KOPT-K1 (cell line): ENCODE data around the gene ZNF83.
"Not testable (repeated sequence)": the region's sequence is repeated elsewhere in the genome, so short reads cannot be mapped to it uniquely, and the experiment has no call there.

Experiments
- H3K27ac ChIP-seq: fragments of 200-600 bp; sonication (generic); 2 replicates; pipeline ENCODE4 v1.5.1; 2016; ENCODE audit warnings: antibody characterized with exemption, mild to moderate bottlenecking, low read depth, low read length; ENCODE audit not compliant: poor library complexity, severe bottlenecking
- H3K36me3 ChIP-seq: fragments of 200-600 bp; sonication (generic); 2 replicates; pipeline ENCODE4 v1.5.1; 2017; ENCODE audit warnings: antibody characterized with exemption, mild to moderate bottlenecking, low read length, moderate library complexity; ENCODE audit not compliant: insufficient read depth
- H3K9me3 ChIP-seq: fragments of 200-600 bp; sonication (generic); 2 replicates; pipeline ENCODE4 v1.5.1; 2017; ENCODE audit warnings: antibody characterized with exemption, low read length, mild to moderate bottlenecking; ENCODE audit not compliant: insufficient read depth, poor library complexity, severe bottlenecking

The ZNF83 gene

GRCh38 chr19:52603558-52604207 is 34.5 kb downstream of the ZNF83 start:
- H3K27ac ChIP-seq, result no peak overlapping the region
- peaks cover 4% of the 10 kb centered on the region; the same call in 1 of the 2 replicates for H3K36me3 ChIP-seq
- no peaks in the 10 kb centered on the region for H3K9me3 ChIP-seq

DNA sequence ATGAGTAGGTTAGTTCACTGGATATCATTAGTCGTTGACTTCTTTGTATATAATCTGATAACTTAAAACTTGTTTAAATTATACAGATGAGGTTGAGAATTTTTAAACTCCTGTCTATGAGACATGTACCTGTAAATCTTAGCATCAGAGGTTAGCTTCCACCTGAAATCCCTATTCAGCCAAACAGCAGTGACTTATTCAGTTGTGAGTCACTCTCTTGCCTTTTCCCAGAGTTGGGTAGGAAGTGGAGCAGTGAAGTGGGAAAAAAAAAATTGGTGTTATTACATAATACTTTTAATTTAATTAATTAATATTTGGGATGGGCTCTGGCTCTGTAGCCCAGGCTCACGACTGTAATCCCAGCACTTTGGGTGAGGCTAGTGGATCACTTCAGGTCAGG is 35.2 kb downstream of the ZNF83 start:
- Histone ChIP-seq H3K27ac (no peak overlapping the region), H3K9me3 (no peaks in the 10 kb centered on the region), H3K36me3 (no peaks in the 10 kb centered on the region; the same call in none of the 2 replicates)

- H3K36me3 ChIP-seq, H3K9me3 ChIP-seq: not testable (repeated sequence)
- H3K27ac ChIP-seq, result peak overlapping the region; percentile 66
These were observed 36.2 kb downstream of the ZNF83 start for GRCh38 chr19:52601974-52602366.

- Histone ChIP-seq H3K27ac (peak overlapping the region; percentile 66), H3K36me3 (peaks cover 15% of the 10 kb centered on the region), H3K9me3 (peaks cover 15% of the 10 kb centered on the region)
These were observed 36.9 kb downstream of the ZNF83 start for GRCh38 chr19:52601025-52601973.

DNA sequence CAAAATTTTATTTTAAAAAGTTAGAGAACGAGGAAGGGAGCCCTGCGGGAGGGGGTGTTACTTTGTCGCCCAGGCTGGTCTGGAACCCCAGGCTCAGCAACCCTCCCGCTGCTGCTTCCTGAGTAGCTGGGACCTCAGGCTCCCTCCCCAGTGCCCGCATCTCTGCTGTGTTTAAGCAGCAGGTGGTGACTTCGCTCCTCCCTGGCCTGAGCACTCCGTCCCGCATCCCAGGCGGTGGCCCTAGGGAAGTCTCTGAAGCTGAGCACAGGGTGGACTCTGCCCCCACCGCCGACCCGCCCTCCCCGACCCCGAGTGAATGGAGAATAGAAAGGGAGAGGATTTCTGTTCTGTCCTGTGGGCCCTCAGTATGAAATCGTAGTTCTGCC is 37.5 kb downstream of the ZNF83 start:
- Histone ChIP-seq H3K9me3 (peaks cover 22% of the 10 kb centered on the region), H3K27ac (peak overlapping the region; percentile 66), H3K36me3 (peaks cover 21% of the 10 kb centered on the region)

- Histone ChIP-seq H3K9me3 (peaks cover 36% of the 10 kb centered on the region), H3K27ac (no peak overlapping the region), H3K36me3 (peaks cover 35% of the 10 kb centered on the region)
These were observed 38.9 kb downstream of the ZNF83 start for GRCh38 chr19:52599241-52599640.

DNA sequence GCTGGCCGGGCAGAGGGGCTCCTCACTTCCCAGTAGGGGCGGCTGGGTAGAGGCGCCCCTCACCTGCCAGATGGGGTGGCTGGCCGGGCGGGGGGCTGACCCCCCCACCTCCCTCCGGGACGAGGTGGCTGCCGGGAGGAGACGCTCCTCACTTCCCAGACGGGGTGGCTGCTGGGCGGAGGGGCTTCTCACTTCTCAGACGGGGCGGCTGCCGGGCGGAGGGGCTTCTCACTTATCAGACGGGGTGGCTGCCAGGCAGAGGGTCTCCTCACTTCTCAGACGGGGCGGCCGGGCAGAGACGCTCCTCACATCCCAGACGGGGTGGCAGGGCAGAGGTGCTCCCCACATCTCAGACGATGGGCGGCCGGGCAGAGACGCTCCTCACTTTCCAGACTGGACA is 44.7 kb downstream of the ZNF83 start:
- peaks cover 55% of the 10 kb centered on the region for H3K9me3 ChIP-seq
- peaks cover 79% of the 10 kb centered on the region for H3K36me3 ChIP-seq
- H3K27ac ChIP-seq, result not testable (repeated sequence)

- peaks cover 50% of the 10 kb centered on the region for H3K9me3 ChIP-seq
- H3K27ac ChIP-seq, result no peak overlapping the region
- peaks cover 82% of the 10 kb centered on the region for H3K36me3 ChIP-seq
These were observed 45.9 kb downstream of the ZNF83 start for GRCh38 chr19:52592301-52592700.

DNA sequence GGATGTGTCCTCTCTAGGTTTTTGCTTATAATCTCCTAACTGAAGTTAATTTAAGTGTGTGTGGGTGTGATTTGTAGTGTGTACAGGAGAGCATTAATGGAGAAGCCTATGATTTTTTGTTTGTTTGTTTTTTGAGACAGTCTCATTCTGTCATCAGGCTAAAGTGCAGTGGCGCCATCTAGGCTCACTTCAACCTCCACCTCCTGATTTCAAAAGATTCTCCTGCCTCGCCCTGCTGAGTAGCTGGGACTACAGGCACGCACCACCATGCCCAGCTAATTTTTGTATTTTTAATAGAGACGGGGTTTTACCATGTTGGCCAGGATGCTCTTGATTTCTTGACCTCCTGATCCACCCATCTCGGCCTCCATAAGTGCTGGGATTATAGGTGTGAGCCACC is 47.4 kb downstream of the ZNF83 start:
- Histone ChIP-seq H3K27ac (no peak overlapping the region), H3K36me3 (peaks cover 82% of the 10 kb centered on the region), H3K9me3 (peaks cover 38% of the 10 kb centered on the region)

DNA sequence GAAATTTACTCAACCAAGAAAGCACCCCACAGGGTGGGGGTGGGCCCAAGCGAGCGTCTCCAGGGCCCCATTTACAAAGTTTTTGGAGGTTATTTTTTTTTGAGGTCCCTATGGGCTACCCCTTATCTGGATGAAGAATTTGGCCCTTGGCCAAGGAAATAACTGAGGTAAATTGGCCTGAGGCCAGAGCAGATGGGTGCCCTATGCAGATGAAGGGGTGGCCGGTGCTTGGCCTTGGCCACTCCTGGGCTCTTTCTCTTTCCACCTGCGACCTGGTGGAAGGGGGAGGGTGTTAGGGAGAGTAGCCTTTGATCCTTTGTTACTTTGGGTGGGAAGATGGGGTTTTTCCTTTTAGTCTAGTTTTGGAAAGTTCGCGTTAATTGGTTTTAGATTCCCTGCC is 52.6 kb downstream of the ZNF83 start:
- Histone ChIP-seq H3K36me3 (peaks cover 96% of the 10 kb centered on the region), H3K9me3 (peaks cover 53% of the 10 kb centered on the region), H3K27ac (no peak overlapping the region)

DNA sequence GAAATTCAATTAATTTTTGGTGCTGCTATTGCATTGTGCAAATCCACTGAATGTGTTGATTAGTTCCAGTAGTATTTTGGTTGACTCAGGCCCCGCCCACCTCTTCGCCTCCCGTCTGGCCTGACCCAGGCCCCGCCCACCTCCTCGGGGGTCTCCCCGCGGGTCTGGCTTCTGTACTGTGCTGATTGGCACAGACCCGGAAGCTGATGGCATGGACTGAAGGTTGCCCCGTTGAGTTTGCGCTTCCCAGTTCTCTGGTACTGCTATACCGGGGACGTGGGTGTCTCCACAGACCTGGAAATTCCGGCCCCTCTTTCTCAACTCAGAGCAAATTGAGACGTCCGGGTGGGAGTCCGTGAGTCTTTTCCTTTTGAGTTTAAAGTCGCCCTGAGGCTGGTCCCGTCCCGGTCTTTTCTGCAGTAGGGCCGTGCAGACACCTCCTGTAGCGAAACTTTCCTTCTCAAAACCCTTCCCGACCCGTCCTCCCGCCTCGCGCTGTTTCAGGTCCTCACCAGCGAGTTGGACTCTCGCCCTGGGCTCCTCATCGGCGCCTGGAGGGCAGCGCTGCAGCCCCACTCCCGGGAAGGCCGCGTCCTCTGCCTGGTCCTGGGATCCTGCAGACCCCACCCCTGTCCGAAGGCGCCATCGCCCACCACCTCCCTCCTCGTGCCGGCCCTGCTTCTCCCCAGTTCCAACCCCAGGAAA is 53.3 kb downstream of the ZNF83 start:
- H3K9me3 ChIP-seq, result peaks cover 60% of the 10 kb centered on the region
- H3K27ac ChIP-seq, result no peak overlapping the region
- peaks cover 96% of the 10 kb centered on the region for H3K36me3 ChIP-seq

DNA sequence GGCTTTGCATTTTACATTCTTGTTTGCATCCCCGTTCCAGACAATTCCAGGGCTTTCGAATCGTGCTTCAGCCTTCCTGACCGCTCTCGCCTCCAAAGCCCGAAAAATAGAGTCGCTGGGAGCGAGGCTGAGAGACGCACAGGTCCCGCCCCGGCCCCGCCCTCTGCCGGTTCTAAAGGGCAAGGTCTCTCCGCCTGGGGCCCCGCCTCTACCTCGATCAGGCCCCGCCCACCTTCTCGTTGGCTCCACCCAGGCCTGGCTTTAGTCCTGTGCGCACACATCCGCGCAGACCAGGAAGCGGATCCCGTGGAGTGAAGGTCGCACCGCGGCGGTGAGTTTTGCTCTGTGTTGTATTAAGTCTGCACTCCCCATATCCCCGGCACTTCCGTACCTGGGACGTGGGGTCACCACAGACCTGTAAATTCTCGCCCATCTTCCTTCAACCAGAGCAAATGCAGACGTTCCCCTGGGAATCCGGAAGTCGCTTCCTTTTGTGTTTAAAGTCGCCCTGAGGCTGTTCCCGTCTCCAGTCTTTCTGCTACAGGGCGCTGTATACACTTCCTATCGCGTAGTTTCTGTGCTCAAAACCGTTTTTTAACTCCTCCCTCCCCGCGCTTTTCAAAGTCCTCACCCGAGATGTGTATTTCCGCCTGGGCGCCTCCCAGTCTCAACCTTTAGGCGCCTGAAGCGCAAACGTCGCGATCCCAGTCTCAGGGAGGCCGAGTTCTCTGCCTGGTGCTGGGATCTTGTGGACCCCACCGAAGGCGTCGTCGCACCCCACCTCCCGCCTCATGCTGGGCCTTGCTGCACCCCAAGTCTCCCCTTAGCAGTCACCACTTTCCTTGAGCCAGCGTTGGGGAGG is 67.9 kb downstream of the ZNF83 start, which contains the start of gene ZNF701:
Gene ZNF701, plus strand, starts transcription at position 288 of the 862 bp plus-strand sequence. CDS start 3,861 bp downstream, outside the sequence.
- Histone ChIP-seq H3K27ac (peak within 1 kb of the TSS; percentile 94), H3K36me3 (peaks cover 45% of the 10 kb centered on the region)

GRCh38 chr19:52569638-52569999 is 68.5 kb downstream of the ZNF83 start:
- Histone ChIP-seq H3K36me3 (peaks cover 43% of the 10 kb centered on the region), H3K9me3 (peaks cover 20% of the 10 kb centered on the region), H3K27ac (peak overlapping the region; percentile 94)

More for the DNA sequence above, 67.9 kb downstream of the ZNF83 start, which contains the start of gene ZNF701:
- peaks cover 18% of the 10 kb centered on the region for H3K9me3 ChIP-seq

- Histone ChIP-seq H3K36me3 (peaks cover 43% of the 10 kb centered on the region), H3K27ac (no peak overlapping the region), H3K9me3 (peaks cover 32% of the 10 kb centered on the region)
These were observed 70.2 kb downstream of the ZNF83 start for GRCh38 chr19:52567921-52568320.
